ENCODE measurements around the gene SCUBE1.

SCUBE1 gene

DNA sequence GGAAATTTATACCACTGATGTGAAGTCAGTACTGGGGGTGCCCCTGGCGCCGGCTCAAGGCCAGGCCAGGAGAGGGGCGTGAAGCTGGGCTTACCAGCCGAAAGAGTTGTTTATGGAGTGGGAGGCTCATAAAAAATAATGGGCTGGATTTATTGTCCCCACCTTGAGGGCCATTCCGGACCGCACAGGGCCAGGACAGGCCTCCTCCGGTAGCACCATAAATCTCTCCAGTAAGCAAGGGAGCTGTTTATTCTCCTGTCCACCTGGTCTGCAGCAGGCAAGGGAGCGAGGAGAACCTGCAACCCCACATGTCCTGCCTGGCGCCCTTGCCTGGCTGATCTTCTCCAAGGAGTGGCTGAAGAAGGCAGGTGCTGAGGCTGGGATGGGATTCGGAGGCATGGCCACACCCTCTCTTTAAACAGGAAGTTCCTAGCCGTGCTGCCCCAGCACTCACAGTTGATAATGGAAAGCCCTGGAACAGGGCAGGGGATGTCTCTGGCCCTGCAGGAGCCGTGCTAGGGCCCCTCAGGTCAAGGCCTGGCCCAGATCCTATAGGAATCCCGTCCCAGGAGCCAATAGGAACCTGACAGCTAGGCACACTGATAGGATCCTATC is 65.1 kb downstream of the SCUBE1 start:
- DNase-seq: no peak

DNA sequence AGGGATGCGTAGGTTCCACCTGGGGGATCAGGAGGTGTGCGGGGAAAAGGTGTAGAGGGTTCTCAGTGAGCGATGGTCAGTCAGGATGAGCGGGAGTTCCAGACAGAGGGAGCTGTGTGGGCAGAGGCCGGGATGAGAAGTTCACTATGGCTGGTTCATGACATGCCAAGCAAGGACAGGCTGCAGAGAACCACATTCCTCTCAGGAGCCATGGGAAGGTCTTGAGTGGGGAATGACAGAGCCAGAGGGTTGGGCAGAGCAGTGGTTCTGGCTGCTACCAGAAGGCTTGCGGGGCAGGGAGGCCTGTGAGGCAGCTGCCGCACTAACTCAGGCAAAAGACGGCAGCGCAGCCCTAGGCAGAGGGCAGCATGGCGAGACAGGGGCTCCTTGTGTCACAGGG is 66.1 kb downstream of the SCUBE1 start:
- DNase-seq: no peak

DNA sequence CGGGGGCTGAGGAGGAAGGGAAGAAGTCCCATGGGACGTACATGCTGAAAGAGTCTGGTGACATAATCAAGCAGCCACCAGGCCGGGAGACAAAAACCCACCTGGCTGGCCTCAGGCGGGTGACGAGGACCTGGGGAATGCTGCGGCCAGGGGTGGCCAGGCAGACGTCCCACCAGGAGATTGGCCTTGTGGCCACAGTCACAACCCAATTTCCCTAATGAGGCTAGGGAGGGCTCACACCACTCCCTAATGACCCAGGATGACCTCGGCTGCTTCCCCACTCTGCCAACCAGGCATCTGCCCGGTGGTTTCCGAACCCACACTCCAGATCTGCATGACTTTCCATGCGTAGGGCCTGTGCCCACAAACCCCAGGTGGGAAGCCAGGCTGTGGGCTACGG is 66.9 kb downstream of the SCUBE1 start:
- no peak for DNase-seq

DNA sequence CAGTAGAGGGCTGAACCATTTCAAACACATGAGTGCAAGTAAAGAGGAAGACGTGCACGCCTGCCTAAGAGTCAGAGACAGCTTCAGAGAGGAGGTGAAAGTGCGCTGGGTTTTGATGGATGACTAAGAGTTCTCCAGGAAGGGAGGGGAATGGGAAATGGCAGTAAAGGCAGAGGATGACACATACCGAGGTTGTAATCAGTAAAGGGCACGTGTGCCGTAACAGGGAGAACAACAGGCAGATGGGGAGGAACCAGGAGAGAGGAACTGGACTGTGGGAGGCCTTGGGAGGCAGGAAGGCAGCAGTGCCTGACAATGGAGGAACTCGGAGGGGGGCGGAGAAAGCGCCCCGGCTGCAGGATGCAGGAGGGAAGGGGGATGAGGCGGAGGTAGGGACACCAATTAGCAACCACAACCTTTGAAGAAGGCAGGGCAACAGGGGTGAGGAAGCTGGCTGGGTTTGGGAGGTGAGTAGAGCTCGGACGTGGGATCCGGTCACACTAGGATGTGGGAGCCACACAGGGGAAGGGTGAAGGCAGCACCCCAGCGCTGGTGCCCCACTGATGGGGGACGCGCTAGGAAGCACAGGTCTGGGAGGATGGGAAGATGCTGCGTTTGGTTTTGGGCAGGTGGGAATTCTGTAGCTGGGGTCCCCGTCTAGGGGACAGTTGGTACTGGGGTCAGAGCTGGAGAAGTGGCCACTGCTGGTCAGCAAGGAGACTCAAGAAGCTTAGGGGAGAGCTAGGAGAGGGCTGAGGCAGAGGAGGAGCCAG is 67.4 kb downstream of the SCUBE1 start:
- no peak for DNase-seq

DNA sequence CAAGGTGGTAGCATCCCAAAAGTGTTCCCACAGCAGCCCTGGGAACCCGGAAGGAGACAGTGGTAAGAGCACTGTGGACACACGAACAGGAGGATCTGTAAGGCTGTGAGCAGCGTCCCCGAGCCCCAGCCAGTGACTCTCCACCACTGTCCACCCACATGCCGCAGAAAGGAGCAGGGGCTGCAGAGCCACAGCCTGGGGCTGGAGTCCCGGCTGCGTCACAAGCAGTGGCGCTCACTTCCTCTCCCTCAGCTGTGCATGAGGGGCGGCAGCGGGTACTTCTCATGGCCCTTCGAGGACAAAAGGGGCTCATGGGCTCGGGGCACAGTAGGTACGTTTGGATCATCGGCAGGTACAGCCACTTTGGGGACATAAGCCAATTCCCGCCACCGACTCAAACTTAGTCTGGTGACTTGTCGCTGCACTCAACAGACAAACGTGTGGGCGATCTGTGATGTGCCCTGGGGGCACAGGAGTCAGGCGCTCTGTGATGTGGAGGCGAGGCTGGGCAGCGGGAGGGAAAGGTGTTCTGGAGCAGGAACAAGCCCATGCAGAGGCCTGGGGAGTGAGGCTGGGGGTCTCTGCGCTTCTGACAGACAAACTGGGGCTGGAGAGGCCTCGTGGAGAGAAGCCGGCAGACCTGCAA is 68.5 kb downstream of the SCUBE1 start:
- no peak for DNase-seq

DNA sequence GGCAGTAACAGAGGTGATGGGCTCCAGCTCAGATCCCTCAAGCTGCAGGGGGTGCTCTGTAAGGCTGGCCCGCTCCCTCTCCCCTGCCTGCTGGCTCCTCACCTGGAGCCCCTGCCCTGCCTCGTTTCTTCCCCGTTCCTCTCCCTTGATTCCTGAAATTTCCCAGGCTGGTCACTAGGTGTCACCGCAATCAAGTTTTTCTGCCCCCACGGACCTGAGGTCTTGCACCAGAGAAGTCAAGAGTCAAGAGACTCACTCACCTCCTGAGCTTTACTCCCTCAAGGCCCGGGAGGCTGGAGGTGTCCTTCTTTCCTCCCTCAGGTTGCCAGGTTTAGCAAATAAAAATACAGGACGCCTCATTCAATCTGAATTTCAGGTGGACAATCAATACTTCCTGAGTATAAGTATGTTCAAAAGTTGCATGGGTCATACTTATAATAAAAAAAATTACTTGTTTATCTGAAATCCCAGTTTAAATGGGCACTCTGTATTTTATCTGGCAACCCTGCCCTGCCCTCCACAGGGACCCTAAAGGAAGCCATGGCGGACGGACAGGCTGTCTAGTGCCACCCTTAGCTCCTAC is 69.2 kb downstream of the SCUBE1 start:
- no peak for DNase-seq

DNA sequence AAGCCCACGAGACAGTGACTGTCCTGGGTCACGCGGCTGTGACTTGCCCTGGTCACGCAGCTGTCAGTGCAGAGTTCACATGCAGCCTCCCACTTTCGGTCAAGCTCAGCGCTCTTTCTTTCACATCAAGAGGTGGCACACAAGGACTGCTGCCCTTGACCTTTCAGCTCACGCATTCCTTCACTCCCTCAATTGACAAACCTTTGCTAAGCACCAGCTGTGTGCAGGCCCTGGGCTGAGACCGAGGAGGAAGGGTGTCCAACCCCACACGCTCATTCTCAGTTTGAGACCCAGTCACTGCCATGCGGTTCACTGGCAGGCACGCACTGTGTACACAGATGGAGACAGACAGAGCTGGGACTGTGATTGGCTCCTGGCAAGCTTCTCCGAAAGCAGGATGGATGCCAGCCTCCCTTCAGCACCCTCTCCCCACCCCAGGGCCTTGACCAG is 70.3 kb downstream of the SCUBE1 start:
- DNase-seq: no peak

DNA sequence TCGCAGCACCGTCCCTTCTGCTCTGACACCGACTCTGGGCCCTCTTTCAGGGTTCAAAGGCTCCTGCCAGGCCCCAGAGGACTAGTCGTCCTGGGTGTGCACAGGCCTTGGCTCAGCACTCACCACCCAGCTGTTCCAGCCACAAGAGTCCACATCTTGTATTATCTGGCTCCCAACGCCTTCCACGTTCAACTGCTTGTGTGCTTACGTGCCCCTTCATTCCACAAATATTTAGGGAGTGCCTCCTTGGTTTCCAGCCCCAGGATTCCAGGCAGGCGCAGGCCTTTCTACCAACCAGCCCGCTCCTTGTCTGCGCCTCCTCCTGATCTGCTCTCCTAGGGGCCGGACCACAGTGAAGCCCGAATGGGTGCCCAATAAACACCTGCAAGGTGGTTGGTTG is 70.9 kb downstream of the SCUBE1 start:
- no peak for DNase-seq

DNA sequence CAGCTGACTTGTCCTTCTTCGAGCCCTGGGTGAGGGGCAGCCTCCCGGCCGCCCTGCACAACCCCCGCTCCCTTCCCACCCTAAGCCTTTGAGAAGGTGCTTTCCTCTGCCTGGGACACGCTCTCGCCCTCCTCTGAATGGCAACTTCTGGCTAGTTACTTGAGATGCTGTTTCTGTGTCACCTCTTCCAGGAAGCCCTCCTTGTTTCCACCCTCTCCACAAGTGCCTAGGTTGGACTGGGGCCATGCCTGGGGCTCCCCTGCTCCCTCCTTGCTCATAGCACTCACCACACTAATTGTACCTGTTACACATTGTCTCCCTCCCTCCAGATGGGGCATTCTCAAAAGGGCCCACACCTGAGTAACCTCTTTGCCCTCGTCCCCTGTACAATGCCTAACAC is 72.2 kb downstream of the SCUBE1 start:
- no peak for DNase-seq

DNA sequence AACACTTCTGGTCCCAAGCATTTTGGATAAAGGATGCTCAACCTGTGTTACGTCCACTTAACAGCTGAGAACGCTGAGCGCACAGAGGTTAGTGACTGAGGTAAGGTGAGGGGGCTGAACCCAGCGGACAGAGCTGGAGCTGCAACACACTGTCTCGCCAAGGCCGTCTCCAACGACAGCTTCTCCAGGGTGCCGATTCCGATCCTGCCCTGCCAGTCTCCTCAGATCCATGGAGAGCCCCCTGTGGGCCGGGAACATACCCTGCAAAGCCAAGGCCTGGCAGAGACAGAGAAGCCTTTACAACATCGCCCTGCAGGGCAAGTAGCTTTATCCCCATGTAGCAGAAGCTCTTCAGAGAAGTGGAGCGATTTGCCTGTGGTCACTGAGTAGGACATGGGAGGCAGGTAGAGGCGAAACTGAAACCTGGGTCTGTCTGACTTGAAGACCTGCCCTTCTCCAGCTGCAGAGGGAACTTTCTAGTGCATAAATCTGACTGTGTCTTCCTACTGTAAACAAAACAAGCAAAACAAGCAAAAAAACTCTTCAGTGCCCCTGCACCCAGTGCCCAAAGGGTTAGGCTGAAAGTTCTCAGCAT is 72.8 kb downstream of the SCUBE1 start:
- DNase-seq: no peak

DNA sequence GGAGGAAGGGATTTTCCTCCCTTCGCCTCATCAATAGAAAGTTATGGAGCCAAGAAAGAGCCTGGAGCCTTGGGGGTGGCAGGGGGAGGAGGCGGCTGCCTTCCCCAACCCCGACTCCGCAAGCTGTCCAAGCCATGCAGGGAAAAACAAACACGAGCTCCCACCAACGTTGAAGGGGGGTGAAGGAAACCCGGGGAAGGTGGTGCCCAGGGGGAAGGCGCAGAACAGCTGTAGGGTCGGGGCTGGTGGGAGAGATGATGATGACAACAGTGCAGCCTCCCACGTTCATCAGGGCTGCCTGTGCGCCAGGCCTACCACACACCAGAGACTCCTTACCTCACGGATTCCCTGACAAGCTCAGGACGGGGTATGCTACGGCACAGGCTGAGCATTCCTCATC is 73.5 kb downstream of the SCUBE1 start:
- no peak for DNase-seq

DNA sequence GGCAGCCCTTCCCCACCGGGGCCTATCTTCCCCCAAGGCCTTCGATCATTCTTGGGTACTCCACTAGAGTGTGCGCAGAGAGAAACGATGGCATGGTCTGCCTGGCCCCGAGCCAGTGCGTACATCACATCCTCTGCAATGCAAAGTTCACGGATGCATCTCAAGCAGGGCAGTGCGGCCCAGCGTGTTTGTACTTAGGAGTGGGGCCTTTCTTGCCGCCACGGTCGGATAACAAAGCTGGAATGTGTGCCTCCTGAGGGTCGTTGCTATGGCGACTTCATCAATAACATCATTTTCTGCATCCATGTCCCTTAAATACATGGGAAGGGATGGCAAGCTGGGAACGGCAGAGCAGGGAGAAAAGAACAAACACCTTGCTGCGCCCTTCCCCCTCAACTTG is 73.9 kb downstream of the SCUBE1 start:
- no peak for DNase-seq

DNA sequence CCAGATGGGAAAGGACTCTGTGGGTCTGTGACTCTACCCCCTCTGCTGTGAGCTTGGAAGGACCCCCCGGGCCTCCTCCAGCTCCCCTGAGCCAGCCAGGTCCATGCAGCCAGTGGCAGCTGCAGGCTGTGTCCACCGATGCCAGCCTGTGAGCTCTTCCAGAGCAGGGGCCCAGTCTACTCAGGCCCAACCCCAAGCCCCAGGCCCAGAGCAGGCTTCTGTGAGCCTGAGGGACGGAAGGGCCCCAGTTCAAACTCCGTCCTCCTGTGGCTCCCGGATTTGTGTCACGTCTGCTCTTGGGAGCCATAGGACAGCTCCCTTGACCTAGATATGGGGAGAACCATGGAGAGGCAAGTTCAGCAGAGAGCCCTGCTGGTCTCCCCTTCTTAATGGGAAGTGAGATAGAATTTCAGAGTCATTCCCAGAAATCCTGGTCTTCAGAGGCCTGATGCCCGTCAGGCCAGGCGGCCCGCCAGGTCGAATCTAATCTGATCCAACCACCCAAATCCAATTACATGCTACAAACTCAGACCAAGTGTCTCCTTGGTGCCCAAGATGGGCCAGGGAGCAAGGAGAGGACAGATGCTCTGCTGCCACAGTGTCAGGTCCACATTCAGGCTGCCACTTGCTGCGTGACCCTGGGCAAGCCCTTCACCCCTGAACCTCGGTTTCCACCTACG is 75.1 kb downstream of the SCUBE1 start:
- DNase-seq: no peak

DNA sequence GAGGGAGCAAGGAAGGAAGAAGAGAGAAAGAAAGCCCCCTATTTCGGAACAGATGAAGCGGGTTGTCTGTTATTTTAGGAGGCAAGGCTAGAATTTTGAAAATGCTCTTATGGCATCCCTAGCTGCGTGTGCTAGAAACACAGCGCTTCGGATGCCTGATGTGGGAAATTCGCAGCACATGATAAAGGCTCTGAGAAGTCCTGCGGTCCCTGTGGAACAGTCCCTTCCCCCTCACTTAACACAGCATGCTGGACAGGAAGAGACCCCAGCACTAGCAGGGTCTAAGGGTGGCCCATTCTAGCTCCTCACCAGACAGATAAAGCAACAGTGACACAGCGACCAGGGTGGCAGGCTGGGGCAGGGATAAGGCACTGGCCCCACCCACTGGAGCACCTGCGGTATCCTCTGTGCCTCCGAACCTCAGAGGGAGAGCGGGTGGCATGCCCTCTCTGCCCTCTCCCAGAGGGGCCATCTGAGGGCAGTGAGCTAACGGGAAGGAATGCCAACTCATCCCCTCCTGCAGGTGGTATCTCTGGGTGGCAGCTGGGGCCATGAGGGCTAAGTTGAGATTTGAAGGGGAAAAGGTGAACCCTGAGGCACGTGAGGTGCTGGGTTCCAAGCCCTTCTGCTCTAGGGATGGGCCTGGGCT is 75.7 kb downstream of the SCUBE1 start:
- no peak for DNase-seq

DNA sequence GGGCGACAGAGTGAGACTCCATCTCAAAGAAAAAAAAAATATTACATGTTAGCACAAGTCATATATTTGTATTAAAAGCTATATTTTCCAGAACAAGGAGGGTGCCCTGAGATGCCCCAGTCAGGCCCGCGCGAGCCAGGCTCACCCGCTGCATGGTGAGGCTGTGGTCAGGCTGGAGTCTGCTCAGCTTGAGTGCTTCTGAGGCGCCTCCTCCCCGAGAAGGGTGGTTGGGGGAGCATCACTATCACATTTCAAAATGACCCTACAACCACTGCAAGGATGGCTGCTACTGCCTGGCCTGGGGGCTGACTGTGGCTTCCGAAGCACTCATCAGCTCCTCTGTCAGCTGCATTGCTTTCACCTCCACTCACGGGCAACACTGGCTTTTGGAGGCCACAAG is 77.1 kb downstream of the SCUBE1 start:
- DNase-seq: no peak

DNA sequence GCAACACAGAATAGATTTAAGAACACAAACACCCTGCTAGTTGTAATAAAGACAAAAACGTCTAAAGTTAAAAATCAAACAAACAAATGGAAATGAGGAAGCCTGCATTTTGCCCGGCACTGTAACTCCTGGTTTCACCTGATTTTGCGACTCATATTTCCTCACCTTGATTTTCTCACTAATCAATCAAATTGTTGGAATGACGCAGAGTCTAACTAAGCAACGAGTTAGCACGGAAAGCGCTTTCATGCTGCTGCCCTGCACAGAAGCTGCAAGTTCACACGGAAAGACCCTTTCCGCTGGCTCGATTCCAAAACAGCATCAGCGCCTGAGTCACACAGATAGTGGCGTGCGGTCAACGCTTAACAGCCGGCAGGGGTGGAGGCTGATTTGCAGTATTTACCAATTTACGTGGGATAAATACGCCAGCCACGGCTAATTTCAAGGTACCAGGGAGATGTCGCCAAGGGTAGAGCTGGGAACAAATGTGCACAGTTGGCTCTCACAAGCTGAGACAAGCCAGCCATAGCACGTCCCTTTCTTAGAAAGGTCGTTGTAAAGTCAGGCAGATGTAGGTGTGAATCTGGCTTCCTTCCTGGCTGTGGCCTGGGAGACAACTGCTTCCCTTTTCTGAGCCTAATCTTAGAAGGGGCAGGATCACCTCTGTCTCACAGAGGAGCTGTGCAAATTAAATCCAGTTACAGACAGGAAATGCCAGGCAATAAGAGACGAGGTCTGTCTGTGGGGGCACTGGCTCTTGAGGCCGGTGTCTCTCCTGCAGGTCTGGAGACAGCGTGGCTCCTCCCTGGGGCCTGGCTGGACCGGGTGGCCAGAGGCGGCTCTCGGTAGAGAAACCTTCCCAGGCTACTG is 79.3 kb downstream of the SCUBE1 start:
- DNase-seq: peak; percentile 57

DNA sequence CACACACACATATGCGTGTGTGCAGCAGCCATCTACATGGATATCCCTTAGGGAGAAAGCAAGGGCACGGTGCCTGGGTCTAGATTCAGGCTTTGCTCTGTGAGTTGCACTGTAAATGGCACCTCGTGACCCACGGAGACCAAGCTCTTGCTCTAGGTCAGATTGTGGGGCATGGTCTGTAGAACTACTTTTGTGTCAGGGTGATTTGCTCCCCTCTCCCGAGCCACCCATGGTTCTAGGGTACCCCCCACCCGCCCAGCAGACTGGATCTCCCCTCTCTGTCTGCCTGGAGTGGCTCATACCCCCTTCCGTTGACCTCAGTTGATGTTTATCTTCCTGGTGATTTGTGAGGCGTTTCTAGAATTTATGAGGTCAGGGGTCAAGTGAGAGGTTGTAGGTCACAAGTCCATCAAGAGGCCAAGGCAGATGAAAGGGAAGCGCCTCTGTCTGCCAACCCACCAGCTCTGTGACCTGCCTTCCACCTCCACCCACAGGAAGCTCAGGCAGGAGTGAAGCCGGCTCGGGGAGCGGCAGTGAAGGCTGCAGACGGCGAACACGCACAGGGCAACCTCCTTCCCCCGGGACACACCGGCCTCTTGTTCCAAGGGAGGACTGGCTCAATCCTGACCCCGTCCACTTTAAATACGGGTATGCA is 80.1 kb downstream of the SCUBE1 start:
- peak; percentile 67 for DNase-seq

DNA sequence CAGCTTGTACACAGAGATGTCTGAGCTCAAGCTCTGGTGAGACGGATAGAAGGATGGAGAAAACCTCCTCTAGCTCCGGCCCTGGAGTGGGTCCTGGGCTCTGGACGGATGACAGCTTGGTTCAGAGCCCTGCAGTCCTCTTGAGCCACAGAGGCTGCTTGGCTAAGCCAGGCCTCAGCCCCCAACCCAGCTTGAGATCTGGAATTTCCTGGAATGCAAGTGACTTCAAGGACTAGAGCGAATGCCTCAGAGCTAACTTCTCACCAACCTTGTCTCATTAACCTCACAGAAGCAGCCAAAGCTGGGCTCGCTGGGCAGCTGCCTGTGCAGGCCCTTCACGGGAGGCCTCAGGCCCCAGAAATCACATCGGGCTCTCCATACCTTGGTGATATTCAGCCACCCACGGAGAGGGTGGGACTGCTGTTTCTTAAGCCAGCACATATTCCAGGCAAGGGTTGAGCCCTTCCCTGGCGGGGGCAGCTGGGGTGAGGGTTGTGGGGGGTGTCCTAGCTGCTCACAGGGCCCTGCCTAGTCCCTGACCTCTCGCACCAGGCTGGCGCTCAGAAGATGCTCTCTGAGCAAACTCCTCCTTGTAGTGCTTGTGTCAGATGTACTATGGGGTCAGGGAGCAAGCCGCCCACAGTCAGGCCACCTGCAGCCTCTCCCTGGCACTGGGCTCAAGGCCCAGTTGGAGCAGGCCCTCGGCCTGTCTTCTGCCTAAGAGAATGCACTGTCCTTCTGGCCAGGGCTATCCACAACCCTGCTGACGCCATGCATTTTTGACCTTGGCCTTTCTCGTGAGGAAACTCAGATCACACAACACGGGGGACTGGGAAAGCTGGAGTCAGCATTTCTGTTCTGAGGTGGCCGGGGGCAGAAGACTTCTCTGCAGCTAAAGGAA is 82.6 kb downstream of the SCUBE1 start:
- DNase-seq: no peak

DNA sequence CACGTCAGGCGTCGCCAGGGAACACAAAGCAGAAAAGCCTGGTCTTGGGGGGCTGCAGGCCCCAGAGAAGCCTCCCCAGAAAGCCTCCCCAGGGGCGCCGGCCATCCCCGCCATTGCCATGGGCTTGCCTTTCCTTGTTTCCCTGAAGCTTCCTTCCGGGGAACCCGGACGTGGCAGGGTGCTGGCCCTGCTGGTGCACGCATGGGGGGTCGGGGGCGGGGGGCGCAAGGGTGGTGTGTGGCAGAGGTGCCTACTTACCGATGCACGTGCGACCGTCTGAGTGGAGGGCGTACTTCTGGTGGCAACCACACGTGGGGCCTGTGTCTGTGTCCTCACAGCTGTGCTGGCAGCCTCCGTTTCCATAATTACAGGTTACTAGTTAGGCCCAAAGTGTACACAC is 85.2 kb downstream of the SCUBE1 start:
- DNase-seq: no peak

Data from right kidney (tissue), 1 donor.